Vagina (tissue), 2 donors: ENCODE results near the gene CHST11. TPM values are rescaled to one million over a fixed set of nuclear protein-coding genes. Genes with fewer than 3 reads are reported as not detected.
"Not testable (repeated sequence)": the region's sequence is repeated elsewhere in the genome, so short reads cannot be mapped to it uniquely, and the experiment has no call there.

ENCODE experiments used
- DNase-seq, 2 donors: peaks; one replicate each; pipeline ENCODE4 v3.0.0-alpha.2; 2017; ENCODE audit errors: extremely low spot score in 2 of 2
- H3K27ac ChIP-seq: fragments of 200-600 bp; sonication (generic); one replicate; pipeline ENCODE4 v1.5.1; 2019
- H3K27me3 ChIP-seq: fragments of 200-600 bp; sonication (generic); one replicate; pipeline ENCODE4 v1.5.1; 2019
- H3K36me3 ChIP-seq, 2 donors: fragments of 200-600 bp; sonication (generic); one replicate each; pipeline ENCODE4 v1.5.1; 2017 to 2019
- H3K4me1 ChIP-seq: fragments of 200-600 bp; sonication (generic); one replicate; pipeline ENCODE4 v1.5.1; 2019
- H3K4me3 ChIP-seq, 2 donors: fragments of 200-600 bp; sonication (generic); 1 replicate in 1 of 2; 2 replicates in 1 of 2; pipeline ENCODE4 v1.5.1; 2016 to 2019
- H3K9me3 ChIP-seq: fragments of 200-600 bp; sonication (generic); one replicate; pipeline ENCODE4 v1.5.1; 2019
- POLR2A ChIP-seq, 2 donors: fragments of 450-650 bp; IDR thresholded peaks; one replicate each; pipeline ENCODE4 v1.6.1; 2017; ENCODE audit warnings: antibody characterized with exemption in 2 of 2, mild to moderate bottlenecking in 2 of 2, moderate library complexity in 2 of 2
- POLR2AphosphoS5 ChIP-seq, 2 donors: sonication (generic); formaldehyde crosslinking; IDR thresholded peaks; one replicate each; pipeline ENCODE4 v1.9.0; 2017; ENCODE audit warnings: antibody characterized with exemption in 2 of 2, mild to moderate bottlenecking in 2 of 2, low read depth in 1 of 2; ENCODE audit not compliant: insufficient read depth in 1 of 2
- intact Hi-C: fragments of 100-400 bp; cut with DNase I; formaldehyde crosslinking; loops from one replicate; pipeline ENCODE4 v1.15.1; 2023
- total RNA-seq: library from RNA; depleted of rRNA; stranded (reverse); fragments of >200 nt; gene quantifications from one replicate; pipeline ENCODE4 v1.2.3, GENCODE V29; 2016
- TF ChIP-seq, protein P1 (sequence below), 3 experiments: fragments of 450-650 bp in 2 of 3; fragments of 200-600 bp in 1 of 3; sonication (generic) in 1 of 3; IDR thresholded peaks; one replicate each; pipeline ENCODE4 v1.5.1; 2017 to 2019; ENCODE audit warnings: antibody characterized with exemption in 3 of 3, mild to moderate bottlenecking in 2 of 3, moderate library complexity in 2 of 3

The CHST11 gene
- total RNA-seq, 1 donor from 2014 or later, result 40.0 TPM

- DNase-seq, result no peak
- no peak for TF ChIP-seq POLR2A (IDR thresholded peaks at IDR 0.05)
- TF ChIP-seq, protein P1, sequence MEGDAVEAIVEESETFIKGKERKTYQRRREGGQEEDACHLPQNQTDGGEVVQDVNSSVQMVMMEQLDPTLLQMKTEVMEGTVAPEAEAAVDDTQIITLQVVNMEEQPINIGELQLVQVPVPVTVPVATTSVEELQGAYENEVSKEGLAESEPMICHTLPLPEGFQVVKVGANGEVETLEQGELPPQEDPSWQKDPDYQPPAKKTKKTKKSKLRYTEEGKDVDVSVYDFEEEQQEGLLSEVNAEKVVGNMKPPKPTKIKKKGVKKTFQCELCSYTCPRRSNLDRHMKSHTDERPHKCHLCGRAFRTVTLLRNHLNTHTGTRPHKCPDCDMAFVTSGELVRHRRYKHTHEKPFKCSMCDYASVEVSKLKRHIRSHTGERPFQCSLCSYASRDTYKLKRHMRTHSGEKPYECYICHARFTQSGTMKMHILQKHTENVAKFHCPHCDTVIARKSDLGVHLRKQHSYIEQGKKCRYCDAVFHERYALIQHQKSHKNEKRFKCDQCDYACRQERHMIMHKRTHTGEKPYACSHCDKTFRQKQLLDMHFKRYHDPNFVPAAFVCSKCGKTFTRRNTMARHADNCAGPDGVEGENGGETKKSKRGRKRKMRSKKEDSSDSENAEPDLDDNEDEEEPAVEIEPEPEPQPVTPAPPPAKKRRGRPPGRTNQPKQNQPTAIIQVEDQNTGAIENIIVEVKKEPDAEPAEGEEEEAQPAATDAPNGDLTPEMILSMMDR (IDR thresholded peaks at IDR 0.05), result no peak
- TF ChIP-seq POLR2AphosphoS5 (IDR thresholded peaks at IDR 0.05; ENCODE audit: insufficient read depth in 1 of 2, low read depth in 1 of 2), result no peak
- intact Hi-C loops, result no loop called here
- no peak overlapping the region for H3K27ac ChIP-seq
- H3K4me1 ChIP-seq, result no peaks in the 10 kb centered on the region
- H3K27me3 ChIP-seq, result no peaks in the 10 kb centered on the region
- no peaks in the 10 kb centered on the region for H3K36me3 ChIP-seq
- H3K9me3 ChIP-seq, result no peaks in the 10 kb centered on the region
- no peak overlapping the region for H3K4me3 ChIP-seq
These were observed 98.9 kb downstream of the CHST11 start for GRCh38 chr12:104555648-104556047.

- intact Hi-C loops, result no loop called here
These were observed 100.9 kb downstream of the CHST11 start for GRCh38 chr12:104557488-104558195.

GRCh38 chr12:104560881-104561280 is 104.1 kb downstream of the CHST11 start:
- no peaks in the 10 kb centered on the region for H3K36me3 ChIP-seq
- no peaks in the 10 kb centered on the region for H3K9me3 ChIP-seq
- TF ChIP-seq, protein P1 (IDR thresholded peaks at IDR 0.05), result no peak
- TF ChIP-seq POLR2AphosphoS5 (IDR thresholded peaks at IDR 0.05; ENCODE audit: insufficient read depth in 1 of 2, low read depth in 1 of 2), result no peak
- TF ChIP-seq POLR2A (IDR thresholded peaks at IDR 0.05), result no peak
- no peaks in the 10 kb centered on the region for H3K4me1 ChIP-seq
- no peak overlapping the region for H3K4me3 ChIP-seq
- no peak overlapping the region for H3K27ac ChIP-seq
- H3K27me3 ChIP-seq, result no peaks in the 10 kb centered on the region
- no peak for DNase-seq
- intact Hi-C loops, result no loop called here

More at GRCh38 chr12:104557488-104558195, 100.9 kb downstream of the CHST11 start:
- Histone ChIP-seq H3K4me3 (no peak overlapping the region), H3K36me3 (no peaks in the 10 kb centered on the region), H3K27me3 (no peaks in the 10 kb centered on the region), H3K4me1 (no peaks in the 10 kb centered on the region), H3K27ac (no peak overlapping the region), H3K9me3 (no peaks in the 10 kb centered on the region)
- DNase-seq, result no peak
- TF ChIP-seq, protein P1 (IDR thresholded peaks at IDR 0.05), result no peak
- no peak for TF ChIP-seq POLR2AphosphoS5 (IDR thresholded peaks at IDR 0.05; ENCODE audit: insufficient read depth in 1 of 2, low read depth in 1 of 2)
- TF ChIP-seq POLR2A (IDR thresholded peaks at IDR 0.05), result no peak

GRCh38 chr12:104562763-104563162 is 106.0 kb downstream of the CHST11 start:
- no peaks in the 10 kb centered on the region for H3K4me1 ChIP-seq
- intact Hi-C loops, result no loop called here
- H3K4me3 ChIP-seq, result no peak overlapping the region
- no peak overlapping the region for H3K27ac ChIP-seq
- no peaks in the 10 kb centered on the region for H3K9me3 ChIP-seq
- H3K36me3 ChIP-seq, result no peaks in the 10 kb centered on the region
- TF ChIP-seq POLR2AphosphoS5 (IDR thresholded peaks at IDR 0.05; ENCODE audit: insufficient read depth in 1 of 2, low read depth in 1 of 2) (no peak), POLR2A (IDR thresholded peaks at IDR 0.05) (no peak)
- TF ChIP-seq, protein P1 (IDR thresholded peaks at IDR 0.05), result no peak
- no peak for DNase-seq
- no peaks in the 10 kb centered on the region for H3K27me3 ChIP-seq

DNA sequence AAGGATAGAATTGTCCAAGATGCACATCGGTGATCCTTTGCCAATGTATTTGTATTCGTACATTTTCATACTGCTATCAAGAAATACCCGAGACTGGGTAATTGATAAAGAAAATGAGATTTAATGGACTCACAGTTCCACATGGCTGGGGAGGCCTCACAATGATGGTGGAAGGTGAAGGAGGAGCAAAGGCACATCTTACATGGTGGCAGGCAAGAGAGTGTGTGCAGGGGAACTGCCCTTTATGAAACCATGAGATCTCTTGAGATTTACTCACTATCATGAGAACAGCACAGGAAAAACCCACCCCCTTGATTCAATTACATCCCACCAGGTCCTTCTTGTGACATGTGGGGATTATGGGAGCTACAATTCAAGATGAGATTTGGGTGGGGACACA is 107.9 kb downstream of the CHST11 start:
- DNase-seq, H3K27ac ChIP-seq, intact Hi-C loops, H3K4me1 ChIP-seq, H3K4me3 ChIP-seq, H3K27me3 ChIP-seq, H3K36me3 ChIP-seq, H3K9me3 ChIP-seq: not testable (repeated sequence)
